A673 (cell line): ENCODE measurements around the gene SNTG2.

Source experiments
- EZH2 ChIP-seq: fragments of 200-600 bp; sonication (generic); IDR thresholded peaks from 2 replicates; pipeline ENCODE4 v1.6.1; 2017; ENCODE audit warnings: borderline replicate concordance, low read depth, mild to moderate bottlenecking, mixed read lengths, antibody characterized with exemption, low read length; ENCODE audit not compliant: poor library complexity, severe bottlenecking
- TF ChIP-seq, protein P1 (sequence below): fragments of 300-800, 200-600 bp; sonication (generic); conservative IDR thresholded peaks from 2 replicates; pipeline ENCODE4 v1.5.1; 2017; ENCODE audit warnings: low read depth, mild to moderate bottlenecking, antibody characterized with exemption, low read length, moderate library complexity, mixed read lengths

DNA sequence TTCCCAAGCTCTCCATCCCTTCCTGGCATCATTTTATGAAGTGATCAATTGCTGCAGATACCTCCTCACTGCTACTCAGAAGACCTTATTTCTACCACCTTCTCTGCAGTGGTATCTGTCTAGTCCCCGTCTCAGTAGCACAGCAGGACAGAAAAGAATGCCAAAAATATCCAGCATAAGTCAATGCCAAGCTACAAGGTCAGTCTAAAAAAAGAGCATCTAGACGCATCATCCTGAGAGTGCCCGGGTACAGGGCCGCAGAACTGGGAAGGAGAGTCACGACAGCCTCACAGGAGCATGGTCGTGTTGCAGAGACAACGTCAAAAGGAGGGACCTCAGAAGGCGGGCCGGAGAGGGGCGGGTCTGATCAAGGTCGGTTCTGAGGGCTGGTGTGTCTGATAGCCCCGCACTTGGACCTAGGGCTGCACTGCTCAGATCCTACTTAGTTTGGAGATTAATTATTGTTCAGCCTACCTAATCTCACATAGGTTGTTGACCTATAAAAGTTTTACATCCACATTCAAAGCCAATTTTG is 24.3 kb upstream of the SNTG2 start:
- TF ChIP-seq, protein P1, sequence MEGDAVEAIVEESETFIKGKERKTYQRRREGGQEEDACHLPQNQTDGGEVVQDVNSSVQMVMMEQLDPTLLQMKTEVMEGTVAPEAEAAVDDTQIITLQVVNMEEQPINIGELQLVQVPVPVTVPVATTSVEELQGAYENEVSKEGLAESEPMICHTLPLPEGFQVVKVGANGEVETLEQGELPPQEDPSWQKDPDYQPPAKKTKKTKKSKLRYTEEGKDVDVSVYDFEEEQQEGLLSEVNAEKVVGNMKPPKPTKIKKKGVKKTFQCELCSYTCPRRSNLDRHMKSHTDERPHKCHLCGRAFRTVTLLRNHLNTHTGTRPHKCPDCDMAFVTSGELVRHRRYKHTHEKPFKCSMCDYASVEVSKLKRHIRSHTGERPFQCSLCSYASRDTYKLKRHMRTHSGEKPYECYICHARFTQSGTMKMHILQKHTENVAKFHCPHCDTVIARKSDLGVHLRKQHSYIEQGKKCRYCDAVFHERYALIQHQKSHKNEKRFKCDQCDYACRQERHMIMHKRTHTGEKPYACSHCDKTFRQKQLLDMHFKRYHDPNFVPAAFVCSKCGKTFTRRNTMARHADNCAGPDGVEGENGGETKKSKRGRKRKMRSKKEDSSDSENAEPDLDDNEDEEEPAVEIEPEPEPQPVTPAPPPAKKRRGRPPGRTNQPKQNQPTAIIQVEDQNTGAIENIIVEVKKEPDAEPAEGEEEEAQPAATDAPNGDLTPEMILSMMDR: no peak
- TF ChIP-seq EZH2: no peak
